KBM-7 (cell line): ENCODE results near the gene KRTAP5-11.
"Not testable (repeated sequence)": the region's sequence is repeated elsewhere in the genome, so short reads cannot be mapped to it uniquely, and the experiment has no call there.

ENCODE experiments used
- DNase-seq: peaks from one replicate; pipeline ENCODE4 v3.0.0-alpha.2; 2015
- in situ Hi-C: fragments of 300-500 bp; cut with MboI; formaldehyde crosslinking; loops from 2 replicates; pipeline ENCODE4 v1.14.3; 2020; ENCODE audit warnings: low sequenced_read_pairs, low pct_unique_long_range_greater_than_20kb, mixed read lengths

The KRTAP5-11 gene

DNA sequence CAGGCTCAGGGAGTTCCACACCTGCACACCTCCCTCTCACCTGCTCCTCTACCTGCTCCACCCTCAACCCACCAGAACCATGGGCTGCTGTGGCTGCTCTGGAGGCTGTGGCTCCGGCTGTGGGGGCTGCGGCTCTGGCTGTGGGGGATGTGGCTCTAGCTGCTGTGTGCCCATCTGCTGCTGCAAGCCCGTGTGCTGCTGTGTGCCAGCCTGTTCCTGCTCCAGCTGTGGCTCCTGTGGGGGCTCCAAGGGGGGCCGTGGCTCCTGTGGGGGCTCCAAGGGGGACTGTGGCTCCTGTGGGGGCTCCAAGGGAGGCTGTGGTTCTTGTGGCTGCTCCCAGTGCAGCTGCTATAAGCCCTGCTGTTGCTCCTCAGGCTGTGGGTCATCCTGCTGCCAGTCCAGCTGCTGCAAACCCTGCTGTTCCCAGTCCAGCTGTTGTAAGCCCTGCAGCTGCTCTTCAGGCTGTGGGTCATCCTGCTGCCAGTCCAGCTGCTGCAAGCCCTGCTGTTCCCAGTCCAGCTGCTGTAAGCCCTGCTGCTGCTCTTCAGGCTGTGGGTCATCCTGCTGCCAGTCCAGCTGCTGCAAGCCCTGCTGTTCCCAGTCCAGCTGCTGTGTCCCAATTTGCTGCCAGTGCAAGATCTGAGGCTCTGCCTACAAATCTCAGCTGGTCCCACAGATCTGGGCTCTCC, 44.6 kb downstream of the KRTAP5-11 start, which contains the start of gene KRTAP5-8:
Gene KRTAP5-8, plus strand, starts transcription at position 49 of the 689 bp plus-strand sequence. Its CDS starts 31 bp downstream, at position 80.
- DNase-seq, in situ Hi-C loops: not testable (repeated sequence)

- in situ Hi-C loops: no loop called here
- DNase-seq: no peak
Observed at GRCh38 chr11:71537537-71537936, 45.1 kb downstream of the KRTAP5-11 start.

- in situ Hi-C loops: no loop called here
Observed at GRCh38 chr11:71535825-71536224, 46.9 kb downstream of the KRTAP5-11 start.

GRCh38 chr11:71534711-71535608, 47.7 kb downstream of the KRTAP5-11 start:
- in situ Hi-C loops: not testable (repeated sequence)

More at GRCh38 chr11:71535825-71536224, 46.9 kb downstream of the KRTAP5-11 start:
- DNase-seq: no peak

GRCh38 chr11:71532036-71532610, 50.6 kb downstream of the KRTAP5-11 start:
- in situ Hi-C loops: no loop called here
- DNase-seq: no peak

More at GRCh38 chr11:71534711-71535608, 47.7 kb downstream of the KRTAP5-11 start:
- peak; percentile 70 for DNase-seq
